PC-3 (cell line): ENCODE measurements around the gene GPA33. TPM values are rescaled to one million over a fixed set of nuclear protein-coding genes. Genes with fewer than 3 reads are reported as not detected.

Experiments
- ATAC-seq: fragments of 200-7000 bp; cut with Tn5 transposase; 2 replicates; pipeline ENCODE4 v1.9.1; 2020; ENCODE audit warnings: mild to moderate bottlenecking, moderate library complexity
- BruUV-seq: library from RNA; stranded (reverse); fragments of 400-500 nt; replicated peaks from 2 replicates; lab custom pipeline; 2021; lab: Mats Ljungman, UMichigan
- CTCF ChIA-PET: fragments of 300-600 bp; sonication (Branson Sonifier 250); formaldehyde crosslinking; loops from one replicate; lab custom pipeline; 2022; ENCODE audit warnings: antibody characterized with exemption; lab: Charles Lee
- POLR2A ChIA-PET: fragments of 300-600 bp; sonication (Branson Sonifier 250); formaldehyde crosslinking; loops from one replicate; lab custom pipeline; 2022; ENCODE audit warnings: antibody characterized with exemption; ENCODE audit not compliant: unreplicated experiment; lab: Charles Lee
- DNase-seq: peaks from one replicate; pipeline ENCODE4 v3.0.0-alpha.2; 2015
- H2AFZ ChIP-seq: fragments of 300-600 bp; sonication (generic); 2 replicates; pipeline ENCODE4 v1.6.0; 2016; ENCODE audit warnings: antibody characterized with exemption, low read length
- H3F3A ChIP-seq: fragments of 300-600 bp; sonication (generic); one replicate; pipeline ENCODE4 v1.6.0; 2017; ENCODE audit warnings: antibody characterized with exemption, low read length, control low read depth, mild to moderate bottlenecking; ENCODE audit not compliant: unreplicated experiment
- H3K27ac ChIP-seq: fragments of 300-600 bp; sonication (generic); 2 replicates; pipeline ENCODE4 v1.5.1; 2016; ENCODE audit warnings: mild to moderate bottlenecking, low read length
- H3K27me3 ChIP-seq: fragments of 300-600 bp; sonication (generic); 2 replicates; pipeline ENCODE4 v1.6.1; 2016; ENCODE audit warnings: low read length, mixed read lengths
- H3K36me3 ChIP-seq: fragments of 300-600 bp; sonication (generic); 2 replicates; pipeline ENCODE4 v1.6.1; 2016; ENCODE audit warnings: low read depth, mixed run types, low read length, mixed read lengths
- H3K4me1 ChIP-seq: fragments of 300-600 bp; sonication (generic); 2 replicates; pipeline ENCODE4 v1.5.1; 2016; ENCODE audit warnings: low read length; ENCODE audit not compliant: insufficient read depth
- H3K4me2 ChIP-seq: fragments of 300-600 bp; sonication (generic); 2 replicates; pipeline ENCODE4 v1.6.0; 2016; ENCODE audit warnings: low read length
- H3K4me3 ChIP-seq: fragments of 300-600 bp; sonication (generic); 2 replicates; pipeline ENCODE4 v1.5.1; 2016; ENCODE audit warnings: mild to moderate bottlenecking, low read length, mixed read lengths
- H3K79me2 ChIP-seq: fragments of 300-600 bp; sonication (generic); 2 replicates; pipeline ENCODE4 v1.6.1; 2017; ENCODE audit warnings: low read length, mixed read lengths
- H3K9ac ChIP-seq: fragments of 300-600 bp; sonication (generic); 2 replicates; pipeline ENCODE4 v1.6.0; 2016; ENCODE audit warnings: mild to moderate bottlenecking, low read length
- H3K9me2 ChIP-seq: fragments of 300-600 bp; sonication (generic); replicated peaks from 2 replicates; pipeline ENCODE4 v1.6.1; 2016; ENCODE audit warnings: mixed run types, low read length, mixed read lengths
- H3K9me3 ChIP-seq: fragments of 300-600 bp; sonication (generic); 2 replicates; pipeline ENCODE4 v1.6.1; 2016; ENCODE audit warnings: low read length, mixed read lengths
- H4K20me1 ChIP-seq: fragments of 300-600 bp; sonication (generic); 2 replicates; pipeline ENCODE4 v1.6.1; 2016; ENCODE audit warnings: low read length, mixed read lengths
- EZH2 ChIP-seq: fragments of 300-600 bp; sonication (generic); IDR thresholded peaks from one replicate; pipeline ENCODE4 v1.6.1; 2017; ENCODE audit warnings: antibody characterized with exemption, mild to moderate bottlenecking, low read length; ENCODE audit not compliant: unreplicated experiment
- EZH2phosphoT487 ChIP-seq: fragments of 300-600 bp; sonication (generic); IDR thresholded peaks from 2 replicates; pipeline ENCODE4 v1.6.1; 2018; ENCODE audit warnings: mild to moderate bottlenecking, antibody characterized with exemption, low read length, borderline replicate concordance
- intact Hi-C: fragments of 100-400 bp; cut with micrococcal nuclease; formaldehyde crosslinking; loops from 2 replicates; pipeline ENCODE4 v1.9.0; 2023
- total RNA-seq: library from RNA; depleted of rRNA; stranded (reverse); fragments of >200 nt; gene quantifications from 2 replicates; pipeline ENCODE4 v1.2.3, GENCODE V29; 2014
- TF ChIP-seq, protein P1 (sequence below): fragments of 300-600 bp; sonication (generic); conservative IDR thresholded peaks from 2 replicates; pipeline ENCODE4 v1.5.1; 2017; ENCODE audit warnings: antibody characterized with exemption, low read depth, mild to moderate bottlenecking, low read length

The GPA33 gene
- total RNA-seq, 1 experiment from 2014 or later: 0.04 TPM

DNA sequence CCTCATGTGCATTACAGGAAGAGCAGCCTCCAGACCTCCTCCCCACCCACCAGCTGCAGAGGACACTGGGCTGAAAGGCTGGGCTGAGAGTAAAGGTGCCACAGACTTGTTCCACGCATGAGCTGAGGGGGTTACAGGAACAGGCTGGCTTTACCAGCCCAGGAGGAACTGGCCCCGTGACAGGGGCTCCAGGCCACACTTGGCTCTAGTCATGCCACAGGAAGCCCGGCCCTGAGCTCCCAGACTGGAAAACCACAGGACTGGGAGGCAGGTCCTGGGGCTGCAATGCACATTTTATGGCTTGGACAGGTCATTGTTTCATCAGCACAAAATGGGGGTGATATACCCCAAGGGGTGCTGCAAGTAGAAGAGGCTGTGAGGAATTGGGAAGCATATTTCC, 35.6 kb downstream of the GPA33 start:
- Histone ChIP-seq H3K9ac (no peak overlapping the region), H3K36me3 (no peaks in the 10 kb centered on the region), H3K4me3 (no peak overlapping the region), H2AFZ (no peak overlapping the region), H3K9me3 (no peaks in the 10 kb centered on the region), H3K4me1 (peaks cover 11% of the 10 kb centered on the region), H3F3A (no peaks in the 10 kb centered on the region), H3K9me2 (no peaks in the 10 kb centered on the region), H4K20me1 (no peaks in the 10 kb centered on the region), H3K79me2 (no peaks in the 10 kb centered on the region), H3K27ac (no peak overlapping the region), H3K4me2 (no peak overlapping the region), H3K27me3 (peaks cover 4% of the 10 kb centered on the region; the same call in 1 of the 2 replicates)
- intact Hi-C loops: loop anchor here (10.0 kb wide), 2 partner anchors 80 to 1130 kb away; partner anchors contain the start of gene ILDR2
- DNase-seq: no peak
- no peak for TF ChIP-seq EZH2phosphoT487
- TF ChIP-seq EZH2: no peak
- TF ChIP-seq, protein P1, sequence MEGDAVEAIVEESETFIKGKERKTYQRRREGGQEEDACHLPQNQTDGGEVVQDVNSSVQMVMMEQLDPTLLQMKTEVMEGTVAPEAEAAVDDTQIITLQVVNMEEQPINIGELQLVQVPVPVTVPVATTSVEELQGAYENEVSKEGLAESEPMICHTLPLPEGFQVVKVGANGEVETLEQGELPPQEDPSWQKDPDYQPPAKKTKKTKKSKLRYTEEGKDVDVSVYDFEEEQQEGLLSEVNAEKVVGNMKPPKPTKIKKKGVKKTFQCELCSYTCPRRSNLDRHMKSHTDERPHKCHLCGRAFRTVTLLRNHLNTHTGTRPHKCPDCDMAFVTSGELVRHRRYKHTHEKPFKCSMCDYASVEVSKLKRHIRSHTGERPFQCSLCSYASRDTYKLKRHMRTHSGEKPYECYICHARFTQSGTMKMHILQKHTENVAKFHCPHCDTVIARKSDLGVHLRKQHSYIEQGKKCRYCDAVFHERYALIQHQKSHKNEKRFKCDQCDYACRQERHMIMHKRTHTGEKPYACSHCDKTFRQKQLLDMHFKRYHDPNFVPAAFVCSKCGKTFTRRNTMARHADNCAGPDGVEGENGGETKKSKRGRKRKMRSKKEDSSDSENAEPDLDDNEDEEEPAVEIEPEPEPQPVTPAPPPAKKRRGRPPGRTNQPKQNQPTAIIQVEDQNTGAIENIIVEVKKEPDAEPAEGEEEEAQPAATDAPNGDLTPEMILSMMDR: no peak
- CTCF ChIA-PET: no interaction called here
- no TSS peak for BruUV-seq
- POLR2A ChIA-PET: no interaction called here
- ATAC-seq: no peak

DNA sequence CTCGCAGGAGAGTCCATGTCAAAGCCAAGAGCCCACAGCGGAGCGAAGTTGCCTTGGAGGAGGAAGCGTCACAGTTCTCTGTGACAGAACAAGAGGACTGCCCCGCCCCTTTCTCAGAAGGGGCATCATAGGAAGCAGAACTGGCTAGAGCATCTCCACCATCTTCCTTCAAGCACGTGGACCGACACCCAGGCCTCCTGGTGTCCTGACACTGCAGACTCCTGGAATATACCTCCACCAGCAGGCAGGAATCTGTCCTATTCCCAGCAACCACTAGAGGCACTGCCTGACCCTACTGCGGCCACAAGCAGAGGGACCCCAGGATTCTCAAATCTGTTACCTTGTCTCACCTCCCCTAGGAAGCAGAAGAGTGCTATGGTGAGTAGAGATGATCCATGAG, 37.8 kb downstream of the GPA33 start:
- no peaks in the 10 kb centered on the region for H3K9me3 ChIP-seq
- no peaks in the 10 kb centered on the region for H3K9me2 ChIP-seq
- DNase-seq (peak; percentile 45), ATAC-seq (peak; percentile 51)
- no peaks in the 10 kb centered on the region for H4K20me1 ChIP-seq
- H3K27ac ChIP-seq: no peak overlapping the region
- H3K27me3 ChIP-seq: peaks cover 4% of the 10 kb centered on the region; the same call in 1 of the 2 replicates
- no peaks in the 10 kb centered on the region for H3K36me3 ChIP-seq
- no TSS peak for BruUV-seq
- 0 out of 2 replicates have a peak, but pooled peaks cover under 1% of the 10 kb centered on the region for H3K4me1 ChIP-seq
- TF ChIP-seq EZH2 (no peak), EZH2phosphoT487 (no peak)
- TF ChIP-seq, protein P1: peak; percentile 71
- no peak overlapping the region for H2AFZ ChIP-seq
- no peak overlapping the region for H3K4me2 ChIP-seq
- no peaks in the 10 kb centered on the region for H3K79me2 ChIP-seq
- intact Hi-C loops: loop anchor here (10.0 kb wide), 2 partner anchors 78 to 1128 kb away; partner anchors contain the start of gene ILDR2
- ChIA-PET CTCF (no interaction called here), POLR2A (no interaction called here)
- H3K9ac ChIP-seq: no peak overlapping the region
- no peaks in the 10 kb centered on the region for H3F3A ChIP-seq
- no peak overlapping the region for H3K4me3 ChIP-seq

DNA sequence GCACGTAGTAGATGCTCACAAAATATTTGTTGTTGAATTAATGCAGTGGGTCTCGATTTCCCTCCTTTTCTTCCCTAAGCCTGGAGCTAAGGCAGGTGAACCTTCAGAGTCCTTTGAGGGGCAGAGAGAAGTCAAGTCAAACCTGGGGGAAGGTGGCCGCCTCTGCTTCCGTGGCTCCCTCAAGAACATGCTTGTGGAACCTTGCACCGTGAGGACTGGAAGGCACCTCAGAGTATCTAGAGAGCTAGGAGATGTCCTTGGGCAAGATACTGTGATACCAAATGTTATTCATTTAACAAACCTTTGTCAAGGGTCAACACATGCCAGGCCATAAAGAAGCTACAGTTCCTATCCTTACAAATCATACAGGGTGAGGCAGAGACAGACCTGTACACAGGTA, 38.3 kb downstream of the GPA33 start:
- CTCF ChIA-PET: no interaction called here
- Histone ChIP-seq H3K9me3 (no peaks in the 10 kb centered on the region), H3K4me1 (no peaks in the 10 kb centered on the region), H3K9me2 (no peaks in the 10 kb centered on the region), H3F3A (no peaks in the 10 kb centered on the region), H3K4me2 (no peak overlapping the region), H3K36me3 (no peaks in the 10 kb centered on the region), H3K4me3 (no peak overlapping the region), H4K20me1 (no peaks in the 10 kb centered on the region), H2AFZ (no peak overlapping the region), H3K79me2 (no peaks in the 10 kb centered on the region), H3K27ac (no peak overlapping the region), H3K9ac (no peak overlapping the region), H3K27me3 (peaks cover 4% of the 10 kb centered on the region; the same call in 1 of the 2 replicates)
- DNase-seq (no peak), ATAC-seq (no peak)
- no TSS peak for BruUV-seq
- intact Hi-C loops: loop anchor here (10.0 kb wide), 2 partner anchors 77 to 1127 kb away; partner anchors contain the start of gene ILDR2
- POLR2A ChIA-PET: no interaction called here
- no peak for TF ChIP-seq EZH2phosphoT487
- no peak for TF ChIP-seq EZH2
- TF ChIP-seq, protein P1: no peak
